ENCODE data around the gene FBXO31.

Gene FBXO31

DNA sequence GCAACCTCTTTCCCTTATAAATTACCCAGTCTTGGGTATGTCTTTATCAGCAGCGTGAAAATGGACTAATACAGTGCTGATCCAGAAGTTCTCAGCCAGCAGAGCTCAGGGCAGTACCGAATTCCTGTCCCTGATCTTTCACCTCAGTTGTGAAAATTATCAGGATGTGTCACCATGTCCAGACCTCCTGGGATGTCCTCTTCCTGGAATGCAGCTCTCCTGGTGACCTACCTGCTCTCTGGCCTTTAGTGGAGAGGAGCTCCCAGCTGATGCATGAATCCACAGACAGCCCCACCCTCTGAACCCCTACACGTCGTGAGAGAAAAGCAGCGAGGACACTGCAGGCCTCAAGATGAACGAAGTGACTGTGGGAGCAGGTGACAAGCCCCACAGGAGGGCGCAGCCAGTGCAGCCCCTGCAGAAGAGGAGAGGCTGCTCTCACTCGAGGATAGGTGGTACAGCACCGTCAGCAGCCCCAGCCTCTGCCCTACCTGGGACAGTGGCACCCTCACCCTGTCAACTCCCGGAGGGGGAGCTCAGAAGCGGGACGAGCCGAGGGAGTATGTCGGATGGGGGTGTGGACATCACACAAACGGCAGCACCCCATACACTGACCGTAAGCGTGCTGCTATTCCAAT lies 44.4 kb downstream of the FBXO31 start:
- no peak for DNase-seq

DNA sequence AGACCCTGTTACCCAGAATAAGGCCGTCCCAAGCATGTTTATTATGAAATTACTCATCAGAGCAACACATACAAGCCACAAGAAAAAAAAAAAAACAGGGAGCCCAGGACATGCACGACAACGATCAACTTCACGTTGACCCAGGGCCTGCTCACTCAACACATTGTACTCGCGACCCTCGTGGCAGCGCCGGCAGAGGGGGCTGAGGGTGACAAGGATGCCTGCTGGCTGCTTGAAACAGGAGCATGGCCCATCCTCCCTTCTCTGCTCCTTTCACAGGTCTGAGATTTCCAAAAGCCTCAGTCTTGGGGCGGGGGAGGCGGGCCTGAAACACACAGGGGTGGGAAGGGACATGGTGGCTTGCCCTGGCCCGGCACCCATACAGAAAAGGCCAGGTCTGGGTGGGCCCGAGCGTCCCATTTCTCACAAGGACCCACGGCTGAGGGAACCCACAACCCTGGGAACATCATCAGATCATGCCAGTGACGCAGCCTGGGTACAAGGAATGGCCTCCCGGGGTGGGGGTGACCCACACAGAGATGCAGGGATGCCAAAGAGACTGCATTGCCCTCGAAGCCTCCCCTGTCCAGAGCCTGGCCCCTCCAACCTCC lies 45.3 kb downstream of the FBXO31 start:
- no peak for DNase-seq

GRCh38 chr16:87337262-87337771 lies 46.3 kb downstream of the FBXO31 start:
- no peak for DNase-seq

- DNase-seq: no peak
Measured at GRCh38 chr16:87336434-87337240, 46.9 kb downstream of the FBXO31 start.

- DNase-seq: no peak
Measured at GRCh38 chr16:87335625-87336433, 47.7 kb downstream of the FBXO31 start.

DNA sequence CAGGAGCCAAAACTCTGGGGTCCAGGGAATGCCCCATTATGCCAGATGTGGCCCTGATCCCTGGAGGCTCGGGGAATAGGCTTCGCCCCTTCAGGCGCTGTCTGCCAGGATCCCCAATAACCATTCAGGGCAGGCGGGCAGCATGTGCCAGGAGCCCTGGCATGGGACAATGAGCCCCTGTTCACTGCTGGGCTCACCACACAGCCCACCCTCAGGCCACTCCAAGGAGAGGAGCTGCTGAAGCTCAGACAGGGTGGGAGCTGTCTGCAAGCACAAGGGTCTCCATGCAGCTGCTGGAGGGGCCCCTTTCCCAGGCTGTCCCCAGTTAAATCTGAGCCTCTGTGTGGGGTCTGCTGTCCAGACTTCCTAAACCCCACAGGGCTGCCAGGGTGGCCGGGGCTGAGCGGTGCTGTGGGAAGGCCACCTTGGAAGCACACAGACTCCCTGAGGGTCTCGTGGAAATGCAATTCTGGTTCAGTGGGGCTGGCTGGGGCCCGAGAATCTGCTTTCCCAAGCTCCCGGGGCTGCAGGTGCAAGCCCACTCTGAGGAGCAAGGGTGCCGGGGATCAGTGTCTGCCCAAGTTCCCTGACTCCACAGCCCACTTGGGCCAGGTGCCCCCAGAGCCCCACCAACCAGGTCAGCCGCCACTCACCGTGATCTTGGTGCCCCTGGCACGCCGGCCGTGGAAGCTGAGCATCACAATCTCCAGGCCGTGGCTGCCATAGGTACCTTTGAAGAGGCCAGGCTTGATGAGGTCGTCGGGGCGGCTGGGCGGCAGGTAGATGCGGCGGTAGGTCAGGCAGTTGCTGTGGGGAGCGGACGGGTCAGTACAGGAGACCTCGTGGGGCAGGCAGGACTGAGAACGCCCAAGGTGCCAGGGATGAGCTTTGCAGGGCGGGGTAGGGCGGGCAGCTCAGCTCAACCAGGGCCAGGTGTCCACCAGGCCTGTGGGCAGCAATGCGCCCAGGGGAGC lies 48.6 kb downstream of the FBXO31 start:
- DNase-seq: no peak

- DNase-seq: no peak
Measured at GRCh38 chr16:87333581-87334331, 49.8 kb downstream of the FBXO31 start.

DNA sequence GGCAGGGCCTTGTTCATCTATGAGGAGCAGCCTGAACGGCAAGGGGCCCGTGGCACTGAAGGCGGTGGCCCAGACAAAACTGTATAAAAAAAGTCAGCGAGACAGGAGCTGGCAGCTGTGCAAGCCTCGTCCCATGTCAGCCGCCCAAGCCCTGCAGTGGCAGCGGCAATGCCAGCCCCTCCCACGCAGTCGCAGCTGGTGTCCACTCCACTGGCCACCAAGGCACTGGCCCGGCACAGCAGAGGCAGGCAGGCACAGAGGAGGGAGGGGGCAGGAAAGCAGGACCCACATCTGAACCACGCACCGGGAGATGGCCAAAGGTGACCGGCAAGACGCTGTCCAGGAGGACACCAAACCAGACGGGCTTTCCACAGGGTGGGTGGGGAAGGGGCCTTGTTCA lies 50.5 kb downstream of the FBXO31 start:
- DNase-seq: no peak

GRCh38 chr16:87332150-87332549 lies 51.4 kb downstream of the FBXO31 start:
- DNase-seq: no peak

DNA sequence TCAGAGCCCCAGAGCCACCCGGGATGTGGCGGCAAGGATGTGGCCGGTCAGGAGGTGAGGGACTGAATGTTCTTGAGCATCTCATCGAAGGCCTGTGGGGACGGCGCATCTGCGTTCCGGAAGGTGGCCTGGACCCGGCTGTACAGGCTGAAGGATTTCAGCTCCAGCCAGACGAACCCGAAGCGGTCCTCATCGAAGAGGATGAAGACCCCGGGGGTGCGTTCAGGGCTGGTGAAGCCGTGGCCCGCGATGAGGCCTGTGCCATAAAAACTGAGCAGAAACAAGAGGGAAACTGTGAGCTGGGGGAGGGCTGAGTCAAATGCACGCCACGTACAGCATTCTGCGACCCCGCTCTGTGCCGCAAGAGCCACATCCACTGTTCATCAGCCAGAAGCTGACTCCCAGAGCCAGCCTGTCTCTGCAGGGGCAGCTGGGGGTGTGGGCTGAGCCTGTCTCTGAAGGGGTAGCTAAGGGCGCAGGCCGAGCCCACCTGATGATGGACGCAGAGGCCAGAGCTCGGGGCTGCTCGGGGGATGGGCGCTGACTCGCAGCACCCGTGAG lies 52.3 kb downstream of the FBXO31 start:
- no peak for DNase-seq

DNA sequence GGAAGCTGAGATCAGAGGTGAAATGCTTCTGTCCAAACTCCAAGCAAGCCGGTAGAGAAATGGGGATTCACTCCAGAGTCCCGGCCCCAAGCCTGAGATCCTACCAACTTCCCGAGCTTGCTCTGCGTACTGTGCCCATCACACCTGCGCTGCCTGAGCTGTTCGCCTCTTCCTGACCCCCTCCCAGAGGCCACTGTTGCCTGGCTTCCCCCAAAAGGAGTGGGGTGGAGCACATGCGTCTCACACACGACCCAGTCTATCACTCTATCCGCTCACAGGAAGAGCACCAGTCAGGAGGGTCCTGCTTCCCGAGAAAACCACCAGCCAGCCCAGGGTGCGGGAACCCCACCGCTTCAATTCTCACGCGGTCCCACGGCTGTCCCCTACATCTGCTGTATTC lies 52.9 kb downstream of the FBXO31 start:
- DNase-seq: no peak

DNA sequence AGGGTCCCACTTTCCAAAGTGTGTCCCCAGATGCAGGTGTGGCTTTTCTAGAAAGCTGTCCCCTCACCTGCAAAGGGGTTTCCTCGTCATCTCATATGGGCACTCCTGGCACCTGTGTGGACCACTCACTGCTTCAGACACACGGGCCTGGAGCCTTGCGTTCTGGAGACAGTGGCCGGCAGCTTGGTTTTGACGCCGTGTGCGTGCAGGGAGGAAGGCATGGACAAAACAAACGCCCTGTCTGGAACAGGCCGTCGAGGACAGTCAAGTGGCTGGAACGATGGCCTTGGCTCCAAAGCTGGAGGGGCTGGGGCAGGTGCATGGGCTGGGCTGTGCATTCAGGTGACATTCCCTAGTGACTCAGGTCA lies 53.3 kb downstream of the FBXO31 start:
- DNase-seq: no peak

DNA sequence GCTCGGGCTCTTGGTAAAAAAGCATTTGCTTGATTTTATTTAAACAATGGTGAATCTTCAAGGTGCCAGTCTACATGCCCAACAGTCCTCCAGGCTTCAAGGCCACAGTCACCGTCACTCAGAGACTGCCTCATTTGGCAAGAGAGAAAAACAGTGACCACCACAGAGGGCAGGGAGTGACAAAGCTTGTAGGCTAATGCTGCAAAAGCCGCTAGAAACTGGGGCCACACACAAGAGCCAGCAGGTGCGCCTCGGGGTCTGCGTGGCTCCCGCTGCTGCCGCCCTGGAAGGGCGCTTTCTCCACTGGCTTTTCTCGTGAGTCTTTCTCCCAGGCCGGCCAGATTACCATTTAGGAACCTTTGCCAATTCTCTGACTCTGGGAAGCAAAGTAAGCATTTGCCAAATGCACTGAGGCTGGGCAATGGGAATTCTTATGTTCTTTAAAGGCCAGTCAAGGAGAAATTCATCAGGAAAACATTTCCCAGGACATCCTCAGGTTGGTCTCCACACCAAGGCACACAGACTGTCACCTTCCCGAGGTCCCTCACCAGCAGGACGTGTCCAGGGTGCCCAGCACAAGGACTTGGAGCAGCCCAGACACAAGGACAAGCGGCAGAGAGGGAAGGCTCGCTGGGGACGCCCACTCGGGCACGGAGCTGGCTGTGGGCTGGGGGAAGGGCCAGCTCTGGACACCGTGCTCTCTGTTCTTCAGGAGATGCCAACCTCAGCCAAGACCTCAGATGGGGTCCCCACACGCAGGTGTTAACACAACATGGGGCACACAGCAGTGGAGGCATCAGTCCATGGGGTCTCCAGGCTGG lies 53.9 kb downstream of the FBXO31 start:
- DNase-seq: no peak

- peak in 1 of 3 experiments; percentile 16 for DNase-seq
Measured at GRCh38 chr16:87328846-87329245, 54.7 kb downstream of the FBXO31 start.

GRCh38 chr16:87327798-87328495 lies 55.6 kb downstream of the FBXO31 start:
- no peak for DNase-seq

DNA sequence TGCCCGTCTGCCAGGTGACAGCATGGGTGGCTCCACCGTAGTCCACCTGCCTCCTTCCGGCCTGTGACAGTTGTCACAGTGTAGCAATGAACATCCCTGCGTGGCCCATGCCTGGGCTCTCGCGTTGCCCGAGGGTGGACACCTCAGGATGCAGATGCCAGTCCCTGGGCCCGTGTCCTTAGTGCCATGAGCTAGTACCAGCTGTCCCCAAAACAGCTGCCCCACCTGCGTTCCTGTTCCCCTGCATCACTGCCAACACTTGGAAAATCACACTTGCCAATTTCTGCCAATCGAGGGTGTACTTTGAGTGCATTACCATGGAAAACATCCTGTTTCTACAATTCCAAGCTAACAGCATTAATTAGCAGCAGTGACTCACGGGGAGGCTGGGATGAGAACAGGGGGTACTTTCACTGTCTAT lies 57.4 kb downstream of the FBXO31 start:
- no peak for DNase-seq

- no peak for DNase-seq
Measured at GRCh38 chr16:87325423-87325858, 58.1 kb downstream of the FBXO31 start.

GRCh38 chr16:87324411-87325275 lies 58.9 kb downstream of the FBXO31 start:
- DNase-seq: peak; percentile 2 to 50 (median 19)
